Activated T-cell treated with anti-CD3 and anti-CD28 coated beads, Interleukin-2, amount 50 U/mL, for 72 hours (primary cell): ENCODE measurements around the gene ADGRG3. TPM values are rescaled to one million over a fixed set of nuclear protein-coding genes. Genes with fewer than 3 reads are reported as not detected.

ENCODE experiments used
- ATAC-seq, 2 donors: fragments of 150-1000 bp; cut with Tn5 transposase; replicated peaks in 1 of 2; 2 replicates each; pipeline ENCODE4 v1.10.0; 2021; ENCODE audit warnings: moderate library complexity in 2 of 2, mild to moderate bottlenecking in 1 of 2
- DNase-seq, 2 donors: peaks; one replicate each; pipeline ENCODE4 v3.0.0; 2021 to 2022; ENCODE audit warnings: mixed read lengths in 1 of 2
- H3K27ac Mint-ChIP-seq: one replicate; pipeline ENCODE4 v1.8.0; 2022; ENCODE audit warnings: mild to moderate bottlenecking, moderate library complexity, mixed read lengths
- H3K27me3 Mint-ChIP-seq: one replicate; pipeline ENCODE4 v1.8.0; 2022; ENCODE audit warnings: low read depth, mixed read lengths
- H3K36me3 Mint-ChIP-seq, 2 donors: one replicate each; pipeline ENCODE4 v1.8.0; 2022; ENCODE audit warnings: mixed read lengths in 2 of 2, mild to moderate bottlenecking in 1 of 2; ENCODE audit not compliant: insufficient read depth in 2 of 2
- H3K4me1 Mint-ChIP-seq: one replicate; pipeline ENCODE4 v1.8.0; 2022; ENCODE audit warnings: low read depth, mixed read lengths
- H3K4me3 Mint-ChIP-seq, 2 donors: one replicate each; pipeline ENCODE4 v1.8.0; 2022; ENCODE audit warnings: mild to moderate bottlenecking in 2 of 2, mixed read lengths in 2 of 2, moderate library complexity in 2 of 2
- H3K9me3 Mint-ChIP-seq, 2 donors: one replicate each; pipeline ENCODE4 v1.8.0; 2022; ENCODE audit warnings: mixed read lengths in 2 of 2
- total RNA-seq, 2 donors: library from RNA; stranded (reverse); gene quantifications; one replicate each; pipeline ENCODE4 v1.2.3, GENCODE V29; 2022

Gene ADGRG3
- total RNA-seq, 2 donors from 2014 or later = 0.09 TPM; not detected in 1

DNA sequence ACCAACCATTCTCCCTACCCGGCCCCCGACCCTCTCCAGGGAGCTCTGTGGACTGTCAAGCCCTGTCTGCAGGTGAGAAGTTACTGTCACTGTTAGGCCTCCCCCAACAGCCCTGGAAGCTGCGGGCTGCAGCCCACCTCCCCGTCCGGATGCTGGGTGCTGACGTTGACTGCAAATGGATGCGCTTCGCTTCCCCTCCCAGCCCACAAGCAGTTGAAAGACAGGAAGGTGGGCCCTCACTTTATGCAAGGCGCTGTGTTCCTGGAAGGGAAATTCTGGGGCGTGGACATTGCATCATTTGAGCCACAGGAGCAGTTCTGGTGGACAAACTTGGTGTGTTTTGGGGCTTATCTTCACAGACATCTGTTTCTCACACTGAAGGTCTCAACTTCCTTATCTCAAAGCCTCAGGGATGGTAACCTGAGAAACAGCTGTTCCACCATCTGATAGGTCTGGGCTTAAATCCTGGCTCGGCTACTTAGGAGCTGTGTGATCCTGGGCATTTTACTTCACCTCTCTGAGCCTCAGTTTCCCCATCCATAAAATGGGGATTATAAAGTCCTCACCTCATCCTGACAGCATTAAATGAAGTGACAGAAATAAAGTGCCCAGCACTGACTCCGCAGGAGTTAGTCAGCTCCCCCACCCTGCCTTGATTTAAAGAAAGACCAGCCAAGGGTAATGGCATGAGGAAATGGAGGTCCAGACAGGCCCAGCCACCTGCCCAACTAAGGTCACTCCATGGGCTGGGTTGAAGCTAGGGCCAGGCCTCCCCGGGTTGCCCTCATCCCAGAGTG lies 21.9 kb downstream of the ADGRG3 start:
- Mint-ChIP-seq H3K27ac (peak overlapping the region; percentile 64), H3K4me3 (peak overlapping the region; percentile 34 to 70), H3K36me3 (no peaks in the 10 kb centered on the region), H3K9me3 (no peaks in the 10 kb centered on the region), H3K4me1 (peaks cover 26% of the 10 kb centered on the region), H3K27me3 (no peaks in the 10 kb centered on the region)
- DNase-seq (peak; percentile 42 to 49), ATAC-seq (peak; percentile 75 to 79)

DNA sequence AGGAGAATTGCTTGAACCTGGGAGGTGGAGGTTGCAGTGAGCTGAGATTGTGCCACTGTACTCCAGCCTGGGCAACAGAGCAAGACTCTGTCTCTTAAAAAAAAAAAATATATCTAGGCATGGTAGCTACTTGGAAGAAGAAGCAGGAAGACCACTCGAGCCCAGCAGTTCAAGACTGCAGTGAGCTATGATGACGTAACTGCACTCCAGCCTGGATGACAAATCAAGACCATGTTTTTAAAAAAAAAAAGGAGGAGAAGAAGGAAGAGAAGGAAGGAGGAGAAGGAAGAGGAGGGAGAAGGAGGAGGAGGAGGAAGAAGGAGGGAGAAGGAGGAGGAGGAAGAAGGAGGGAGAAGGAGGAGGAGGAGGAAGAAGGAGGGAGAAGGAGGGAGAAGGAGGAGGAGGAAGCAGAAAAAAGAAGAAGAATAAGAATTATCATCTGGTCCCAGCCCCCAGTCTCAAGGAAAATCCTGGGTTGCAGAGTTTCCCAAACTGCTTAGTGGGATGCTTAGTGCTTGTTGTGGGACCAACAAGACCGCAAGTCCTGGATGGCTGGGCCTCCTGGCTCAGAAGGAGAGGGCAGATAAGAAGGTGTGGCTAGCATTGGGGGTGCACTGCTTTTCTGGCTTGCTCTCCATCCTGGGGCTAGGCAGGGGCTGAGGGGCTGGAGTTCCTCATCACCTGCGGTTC lies 22.8 kb downstream of the ADGRG3 start:
- H3K9me3 Mint-ChIP-seq = no peaks in the 10 kb centered on the region
- H3K4me1 Mint-ChIP-seq = peaks cover 29% of the 10 kb centered on the region
- DNase-seq (no peak), ATAC-seq (no peak)
- H3K27me3 Mint-ChIP-seq = no peaks in the 10 kb centered on the region
- peak overlapping the region; percentile 36 for H3K27ac Mint-ChIP-seq
- H3K4me3 Mint-ChIP-seq = peak overlapping the region in 1 of 2 donors; percentile 10
- H3K36me3 Mint-ChIP-seq = no peaks in the 10 kb centered on the region

DNA sequence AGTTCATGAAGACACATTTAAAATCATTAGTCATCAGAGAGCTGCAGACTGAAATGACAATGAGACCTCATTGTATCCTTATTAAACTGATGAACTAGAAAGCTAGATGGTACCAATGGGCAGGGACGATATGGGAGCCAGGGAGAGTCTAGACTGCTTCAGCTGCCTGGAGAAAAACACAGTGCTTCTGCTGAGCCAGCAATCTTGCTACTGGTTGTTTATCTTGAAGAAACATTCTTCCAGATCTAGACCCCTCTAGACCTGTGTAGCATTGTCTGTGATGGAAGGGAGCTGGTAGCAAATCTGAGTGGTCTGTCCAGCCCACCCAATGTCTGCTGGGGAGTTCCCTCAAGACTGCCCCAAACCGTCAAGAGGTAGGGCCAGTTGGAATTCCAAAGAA lies 24.5 kb downstream of the ADGRG3 start:
- no peak overlapping the region for H3K27ac Mint-ChIP-seq
- no peak overlapping the region for H3K4me3 Mint-ChIP-seq
- H3K27me3 Mint-ChIP-seq = no peaks in the 10 kb centered on the region
- H3K36me3 Mint-ChIP-seq = no peaks in the 10 kb centered on the region
- ATAC-seq = no peak
- DNase-seq = no peak
- H3K4me1 Mint-ChIP-seq = peaks cover 29% of the 10 kb centered on the region
- no peaks in the 10 kb centered on the region for H3K9me3 Mint-ChIP-seq

DNA sequence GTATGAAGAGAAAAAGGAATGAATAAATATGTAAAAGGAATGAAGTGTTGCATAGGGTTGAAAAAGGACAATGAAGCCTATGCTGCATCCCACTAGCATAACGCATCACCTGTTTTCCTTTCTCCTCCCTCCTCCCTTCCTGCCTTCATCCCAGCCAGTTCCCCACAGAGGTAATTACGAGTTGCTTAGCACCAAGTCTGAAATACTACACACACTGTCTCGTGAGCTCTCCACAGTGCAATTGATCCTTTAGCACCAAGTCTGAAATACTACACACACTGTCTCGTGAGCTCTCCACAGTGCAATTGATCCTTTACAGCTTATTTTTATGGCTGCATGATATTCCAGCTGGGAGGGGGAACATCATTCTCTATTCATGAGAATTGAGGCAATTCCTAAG lies 25.4 kb downstream of the ADGRG3 start:
- Mint-ChIP-seq H3K9me3 (no peaks in the 10 kb centered on the region), H3K27me3 (no peaks in the 10 kb centered on the region), H3K4me3 (no peak overlapping the region), H3K27ac (no peak overlapping the region), H3K4me1 (peaks cover 29% of the 10 kb centered on the region), H3K36me3 (no peaks in the 10 kb centered on the region)
- DNase-seq (no peak), ATAC-seq (no peak)

GRCh38 chr16:57694231-57694724 lies 26.2 kb downstream of the ADGRG3 start:
- Mint-ChIP-seq H3K4me1 (peaks cover 24% of the 10 kb centered on the region), H3K27me3 (no peaks in the 10 kb centered on the region), H3K27ac (no peak overlapping the region), H3K4me3 (no peak overlapping the region), H3K9me3 (no peaks in the 10 kb centered on the region), H3K36me3 (no peaks in the 10 kb centered on the region)
- DNase-seq = no peak
- ATAC-seq = no peak

DNA sequence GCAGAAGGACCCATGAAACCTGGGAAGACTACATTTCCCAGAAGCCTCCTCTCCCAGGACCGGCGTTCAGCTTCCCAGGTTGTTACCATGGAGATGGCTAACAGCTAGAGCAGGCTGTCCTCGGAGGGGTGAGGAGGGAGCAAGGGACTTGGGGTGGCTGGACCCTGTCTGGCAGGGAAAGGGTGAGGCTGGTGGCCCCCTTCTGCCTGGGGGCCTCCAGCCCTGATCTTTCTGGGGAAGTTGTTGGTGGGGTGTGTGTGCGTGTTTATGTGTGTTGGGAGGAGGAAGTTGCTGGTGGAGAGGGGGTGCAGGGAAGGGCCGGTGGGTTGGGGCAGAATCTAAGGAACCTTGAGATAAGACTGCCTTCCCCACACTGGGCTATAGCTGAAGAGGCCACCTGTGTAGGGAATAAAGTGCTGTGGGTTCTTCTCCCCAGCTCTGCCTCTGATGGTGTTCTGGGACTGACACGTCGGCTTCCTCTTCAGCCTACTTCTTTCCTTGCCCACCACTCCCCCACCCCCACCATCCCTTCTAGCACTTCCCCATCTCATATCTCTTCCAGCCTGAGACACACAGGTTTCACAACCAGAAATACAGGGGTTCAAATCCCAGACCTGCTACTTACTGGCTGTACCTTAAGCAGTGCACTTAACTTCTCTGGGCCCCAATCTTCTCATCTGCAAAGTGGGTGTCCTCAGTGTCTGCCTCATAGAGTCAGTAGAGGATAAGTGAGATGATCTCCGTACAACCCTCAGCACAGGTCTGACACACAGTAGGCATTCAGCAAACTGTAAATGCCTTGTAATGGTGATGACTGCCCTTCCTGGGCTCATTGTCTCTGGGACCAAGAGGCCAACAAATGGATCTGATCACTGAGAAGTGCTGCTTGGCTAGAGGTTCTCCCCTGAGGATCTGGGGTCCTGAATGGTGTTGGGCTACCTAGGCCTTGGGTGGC lies 26.9 kb downstream of the ADGRG3 start, which contains the start of gene DRC7:
DRC7 (plus strand) TSS at position 82 of the 955 bp plus-strand sequence. CDS start 3,144 bp downstream, outside the sequence.
- Mint-ChIP-seq H3K9me3 (no peaks in the 10 kb centered on the region), H3K27ac (no peak within 1 kb of the TSS), H3K4me1 (peaks cover 17% of the 10 kb centered on the region), H3K4me3 (peak within 1 kb of the TSS; percentile 9 to 75), H3K36me3 (no peaks in the 10 kb centered on the region), H3K27me3 (no peaks in the 10 kb centered on the region)
- DNase-seq (peak in 1 of 2 donors; percentile 21), ATAC-seq (peak; percentile 29 to 52)

DNA sequence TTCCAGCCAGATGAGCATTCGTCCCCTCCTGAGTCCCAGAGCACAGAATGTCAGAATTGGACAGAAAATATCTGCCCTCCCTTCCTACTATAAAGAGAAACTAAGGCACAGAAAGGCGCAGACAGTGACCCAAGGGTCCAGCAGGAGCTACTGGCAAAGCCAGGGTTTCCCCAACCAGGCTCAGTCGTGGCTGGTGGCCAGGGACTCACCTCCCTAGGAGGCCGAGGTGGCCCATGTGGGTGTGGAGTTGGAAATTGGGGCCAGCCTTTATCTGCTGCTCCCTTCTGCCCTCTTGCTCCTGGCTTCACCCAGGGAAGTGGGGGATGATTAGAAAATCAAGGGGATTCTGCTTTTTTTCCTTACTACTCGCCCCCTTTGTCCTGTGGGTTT lies 27.6 kb downstream of the ADGRG3 start:
- ATAC-seq = no peak
- DNase-seq = no peak
- Mint-ChIP-seq H3K36me3 (no peaks in the 10 kb centered on the region), H3K27me3 (no peaks in the 10 kb centered on the region), H3K27ac (no peak overlapping the region), H3K4me3 (no peak overlapping the region), H3K4me1 (peaks cover 10% of the 10 kb centered on the region), H3K9me3 (no peaks in the 10 kb centered on the region)

- Mint-ChIP-seq H3K9me3 (no peaks in the 10 kb centered on the region), H3K4me1 (peaks cover 8% of the 10 kb centered on the region), H3K36me3 (no peaks in the 10 kb centered on the region), H3K27me3 (no peaks in the 10 kb centered on the region), H3K4me3 (no peak overlapping the region), H3K27ac (no peak overlapping the region)
- ATAC-seq = no peak
- DNase-seq = no peak
Measured at GRCh38 chr16:57696240-57696639, 28.1 kb downstream of the ADGRG3 start.

- DNase-seq (no peak), ATAC-seq (no peak)
- no peak overlapping the region for H3K27ac Mint-ChIP-seq
- H3K27me3 Mint-ChIP-seq = no peaks in the 10 kb centered on the region
- no peak overlapping the region for H3K4me3 Mint-ChIP-seq
- H3K36me3 Mint-ChIP-seq = no peaks in the 10 kb centered on the region
- no peaks in the 10 kb centered on the region for H3K9me3 Mint-ChIP-seq
- peaks cover 8% of the 10 kb centered on the region for H3K4me1 Mint-ChIP-seq
Measured at GRCh38 chr16:57697896-57698537, 29.9 kb downstream of the ADGRG3 start.

DNA sequence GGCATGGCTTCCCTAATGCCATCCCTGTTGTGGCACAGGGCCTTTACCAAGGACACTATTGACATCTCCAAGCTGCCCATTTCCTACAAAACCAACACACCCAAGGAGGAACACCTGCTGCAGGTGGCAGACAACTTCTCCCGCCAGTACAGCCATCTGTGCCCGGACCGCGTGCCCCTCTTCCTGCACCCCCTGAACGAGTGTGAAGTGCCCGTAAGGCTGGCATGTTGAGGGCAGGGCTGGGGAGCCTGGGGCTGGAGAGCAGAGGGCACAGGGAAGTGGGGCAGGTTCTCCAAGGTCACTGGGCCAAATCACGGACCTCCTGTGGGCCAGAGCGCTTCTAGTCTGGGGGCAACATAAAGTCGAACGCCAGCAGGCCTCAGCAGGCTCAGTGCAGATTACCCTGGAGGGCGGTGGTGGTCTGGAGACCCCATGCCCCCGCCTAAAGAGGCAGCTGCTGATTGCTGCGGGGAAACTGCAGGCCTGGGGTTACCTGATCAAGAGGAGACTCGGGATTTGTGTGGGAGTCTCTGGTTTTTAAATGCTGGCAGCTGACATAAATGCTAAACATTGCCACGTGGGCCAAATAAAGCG lies 30.8 kb downstream of the ADGRG3 start:
- ATAC-seq = no peak
- no peak for DNase-seq
- no peaks in the 10 kb centered on the region for H3K27me3 Mint-ChIP-seq

GRCh38 chr16:57699481-57699880 lies 31.4 kb downstream of the ADGRG3 start:
- no peak for ATAC-seq
- Mint-ChIP-seq H3K4me3 (no peak overlapping the region), H3K36me3 (no peaks in the 10 kb centered on the region), H3K4me1 (peaks cover 8% of the 10 kb centered on the region), H3K9me3 (no peaks in the 10 kb centered on the region), H3K27ac (no peak overlapping the region), H3K27me3 (no peaks in the 10 kb centered on the region)
- DNase-seq = no peak

More for the DNA sequence above, 30.8 kb downstream of the ADGRG3 start:
- no peaks in the 10 kb centered on the region for H3K36me3 Mint-ChIP-seq
- no peak overlapping the region for H3K27ac Mint-ChIP-seq
- peaks cover 8% of the 10 kb centered on the region for H3K4me1 Mint-ChIP-seq
- no peak overlapping the region for H3K4me3 Mint-ChIP-seq
- H3K9me3 Mint-ChIP-seq = no peaks in the 10 kb centered on the region

- ATAC-seq (no peak), DNase-seq (no peak)
- H3K27me3 Mint-ChIP-seq = no peaks in the 10 kb centered on the region
- no peaks in the 10 kb centered on the region for H3K36me3 Mint-ChIP-seq
- H3K4me1 Mint-ChIP-seq = peaks cover 3% of the 10 kb centered on the region
- no peak overlapping the region for H3K4me3 Mint-ChIP-seq
- H3K9me3 Mint-ChIP-seq = no peaks in the 10 kb centered on the region
- H3K27ac Mint-ChIP-seq = no peak overlapping the region
Measured at GRCh38 chr16:57699899-57700298, 31.8 kb downstream of the ADGRG3 start.
